SK-N-SH treated with all-trans-retinoic acid at 6 μM for 48 hours (cell line): ENCODE results near the gene KMT2D.

ENCODE experiments used
- ATAC-seq: fragments of 200-7000 bp; cut with Tn5 transposase; 3 replicates; pipeline ENCODE4 v1.9.1; 2020; ENCODE audit warnings: mild to moderate bottlenecking, moderate library complexity
- BACH2 ChIP-seq: fragments of 250-450 bp; sonication (Bioruptor Pico); IDR thresholded peaks from 2 replicates; pipeline ENCODE4 v1.9.0; 2021; ENCODE audit warnings: mild to moderate bottlenecking, borderline replicate concordance
- CREB5 ChIP-seq: fragments of 250-450 bp; sonication (Bioruptor Pico); IDR thresholded peaks from 2 replicates; pipeline ENCODE4 v1.5.1; 2020; ENCODE audit warnings: low read depth, mild to moderate bottlenecking, moderate library complexity
- ESRRG ChIP-seq: fragments of 250-450 bp; sonication (Bioruptor Pico); IDR thresholded peaks from 2 replicates; pipeline ENCODE4 v1.6.1; 2021; ENCODE audit warnings: mild to moderate bottlenecking
- GLIS3 ChIP-seq: fragments of 250-450 bp; sonication (Bioruptor Pico); IDR thresholded peaks from 2 replicates; pipeline ENCODE4 v1.5.0; 2020; ENCODE audit warnings: mild to moderate bottlenecking, moderate library complexity
- ISL1 ChIP-seq: fragments of 250-450 bp; sonication (Bioruptor Pico); IDR thresholded peaks from 2 replicates; pipeline ENCODE4 v2.1.2; 2022; ENCODE audit warnings: mild to moderate bottlenecking, moderate library complexity
- PATZ1 ChIP-seq: fragments of 250-450 bp; sonication (Bioruptor Pico); IDR thresholded peaks from 2 replicates; pipeline ENCODE4 v1.8.0; 2020; ENCODE audit warnings: mild to moderate bottlenecking, moderate library complexity, borderline replicate concordance
- PPARA ChIP-seq: fragments of 250-450 bp; sonication (Bioruptor Pico); IDR thresholded peaks from 2 replicates; pipeline ENCODE4 v1.5.0; 2020; ENCODE audit warnings: mild to moderate bottlenecking, borderline replicate concordance
- TCF4 ChIP-seq: fragments of 250-450 bp; sonication (Bioruptor Pico); IDR thresholded peaks from 2 replicates; pipeline ENCODE4 v1.8.0; 2021; ENCODE audit warnings: mild to moderate bottlenecking, moderate library complexity, borderline replicate concordance
- ZC3H10 ChIP-seq: fragments of 250-450 bp; sonication (Bioruptor Pico); IDR thresholded peaks from 2 replicates; pipeline ENCODE4 v1.5.1; 2021; ENCODE audit warnings: mild to moderate bottlenecking, moderate library complexity
- ZFP3 ChIP-seq: fragments of 250-450 bp; sonication (Bioruptor Pico); IDR thresholded peaks from 2 replicates; pipeline ENCODE4 v1.5.0; 2020; ENCODE audit warnings: mild to moderate bottlenecking, moderate library complexity
- ZNF565 ChIP-seq: fragments of 450-650 bp; formaldehyde crosslinking; conservative IDR thresholded peaks from 2 replicates; pipeline ENCODE4 v1.5.0; 2020; ENCODE audit warnings: low read depth, mild to moderate bottlenecking, moderate library complexity
- ZNF70 ChIP-seq: fragments of 450-650 bp; formaldehyde crosslinking; IDR thresholded peaks from 2 replicates; pipeline ENCODE4 v1.5.0; 2020; ENCODE audit warnings: mild to moderate bottlenecking, moderate library complexity
- ZNF8 ChIP-seq: fragments of 450-650 bp; formaldehyde crosslinking; IDR thresholded peaks from 2 replicates; pipeline ENCODE4 v1.5.0; 2020; ENCODE audit warnings: mild to moderate bottlenecking, moderate library complexity
- TF ChIP-seq, protein P1 (sequence below): fragments of 250-450 bp; sonication (Bioruptor Pico); IDR thresholded peaks from 2 replicates; pipeline ENCODE4 v1.8.0; 2021; ENCODE audit warnings: low read depth, mild to moderate bottlenecking, moderate library complexity, borderline replicate concordance
- TF ChIP-seq, protein P2 (sequence below): fragments of 250-450 bp; sonication (Bioruptor Pico); IDR thresholded peaks from 2 replicates; pipeline ENCODE4 v1.5.1; 2021; ENCODE audit warnings: mild to moderate bottlenecking, moderate library complexity

Gene KMT2D, protein sequence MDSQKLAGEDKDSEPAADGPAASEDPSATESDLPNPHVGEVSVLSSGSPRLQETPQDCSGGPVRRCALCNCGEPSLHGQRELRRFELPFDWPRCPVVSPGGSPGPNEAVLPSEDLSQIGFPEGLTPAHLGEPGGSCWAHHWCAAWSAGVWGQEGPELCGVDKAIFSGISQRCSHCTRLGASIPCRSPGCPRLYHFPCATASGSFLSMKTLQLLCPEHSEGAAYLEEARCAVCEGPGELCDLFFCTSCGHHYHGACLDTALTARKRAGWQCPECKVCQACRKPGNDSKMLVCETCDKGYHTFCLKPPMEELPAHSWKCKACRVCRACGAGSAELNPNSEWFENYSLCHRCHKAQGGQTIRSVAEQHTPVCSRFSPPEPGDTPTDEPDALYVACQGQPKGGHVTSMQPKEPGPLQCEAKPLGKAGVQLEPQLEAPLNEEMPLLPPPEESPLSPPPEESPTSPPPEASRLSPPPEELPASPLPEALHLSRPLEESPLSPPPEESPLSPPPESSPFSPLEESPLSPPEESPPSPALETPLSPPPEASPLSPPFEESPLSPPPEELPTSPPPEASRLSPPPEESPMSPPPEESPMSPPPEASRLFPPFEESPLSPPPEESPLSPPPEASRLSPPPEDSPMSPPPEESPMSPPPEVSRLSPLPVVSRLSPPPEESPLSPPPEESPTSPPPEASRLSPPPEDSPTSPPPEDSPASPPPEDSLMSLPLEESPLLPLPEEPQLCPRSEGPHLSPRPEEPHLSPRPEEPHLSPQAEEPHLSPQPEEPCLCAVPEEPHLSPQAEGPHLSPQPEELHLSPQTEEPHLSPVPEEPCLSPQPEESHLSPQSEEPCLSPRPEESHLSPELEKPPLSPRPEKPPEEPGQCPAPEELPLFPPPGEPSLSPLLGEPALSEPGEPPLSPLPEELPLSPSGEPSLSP (N-terminal part only)

GRCh38 chr12:49060237-49061156 is at the start of gene KMT2D:
Gene KMT2D, minus strand, starts transcription at chr12:49060794. Its CDS starts 5,470 bp downstream, at chr12:49055324.
- no peak for TF ChIP-seq PPARA
- peak; percentile 40; the same call in 1 of the 2 replicates for TF ChIP-seq PATZ1 (CRISPR knock-in tag)
- no peak for TF ChIP-seq ZNF8 (CRISPR knock-in tag)
- TF ChIP-seq, protein P1, sequence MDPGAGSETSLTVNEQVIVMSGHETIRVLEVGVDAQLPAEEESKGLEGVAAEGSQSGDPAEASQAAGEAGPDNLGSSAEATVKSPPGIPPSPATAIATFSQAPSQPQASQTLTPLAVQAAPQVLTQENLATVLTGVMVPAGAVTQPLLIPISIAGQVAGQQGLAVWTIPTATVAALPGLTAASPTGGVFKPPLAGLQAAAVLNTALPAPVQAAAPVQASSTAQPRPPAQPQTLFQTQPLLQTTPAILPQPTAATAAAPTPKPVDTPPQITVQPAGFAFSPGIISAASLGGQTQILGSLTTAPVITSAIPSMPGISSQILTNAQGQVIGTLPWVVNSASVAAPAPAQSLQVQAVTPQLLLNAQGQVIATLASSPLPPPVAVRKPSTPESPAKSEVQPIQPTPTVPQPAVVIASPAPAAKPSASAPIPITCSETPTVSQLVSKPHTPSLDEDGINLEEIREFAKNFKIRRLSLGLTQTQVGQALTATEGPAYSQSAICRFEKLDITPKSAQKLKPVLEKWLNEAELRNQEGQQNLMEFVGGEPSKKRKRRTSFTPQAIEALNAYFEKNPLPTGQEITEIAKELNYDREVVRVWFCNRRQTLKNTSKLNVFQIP = peak; percentile 49; the same call in 1 of the 2 replicates
- TF ChIP-seq ZNF565 (CRISPR knock-in tag) = peak; percentile 77; the same call in 1 of the 2 replicates
- TF ChIP-seq ZFP3 = peak; percentile 71; the same call in 1 of the 2 replicates
- peak; percentile 8; the same call in 1 of the 2 replicates for TF ChIP-seq ZNF70 (CRISPR knock-in tag)
- peak; percentile 73 for ATAC-seq

- no peak for TF ChIP-seq PATZ1 (CRISPR knock-in tag)
- TF ChIP-seq ISL1 = no peak
- TF ChIP-seq, protein P2, sequence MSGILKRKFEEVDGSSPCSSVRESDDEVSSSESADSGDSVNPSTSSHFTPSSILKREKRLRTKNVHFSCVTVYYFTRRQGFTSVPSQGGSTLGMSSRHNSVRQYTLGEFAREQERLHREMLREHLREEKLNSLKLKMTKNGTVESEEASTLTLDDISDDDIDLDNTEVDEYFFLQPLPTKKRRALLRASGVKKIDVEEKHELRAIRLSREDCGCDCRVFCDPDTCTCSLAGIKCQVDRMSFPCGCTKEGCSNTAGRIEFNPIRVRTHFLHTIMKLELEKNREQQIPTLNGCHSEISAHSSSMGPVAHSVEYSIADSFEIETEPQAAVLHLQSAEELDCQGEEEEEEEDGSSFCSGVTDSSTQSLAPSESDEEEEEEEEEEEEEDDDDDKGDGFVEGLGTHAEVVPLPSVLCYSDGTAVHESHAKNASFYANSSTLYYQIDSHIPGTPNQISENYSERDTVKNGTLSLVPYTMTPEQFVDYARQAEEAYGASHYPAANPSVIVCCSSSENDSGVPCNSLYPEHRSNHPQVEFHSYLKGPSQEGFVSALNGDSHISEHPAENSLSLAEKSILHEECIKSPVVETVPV (CRISPR knock-in tag) = no peak
- no peak for TF ChIP-seq ESRRG (CRISPR knock-in tag)
- TF ChIP-seq, all 23 proteins: peak for 0
- ATAC-seq = peak; percentile 35
Observed at GRCh38 chr12:49109641-49110463, 49.3 kb upstream of the KMT2D start.

DNA sequence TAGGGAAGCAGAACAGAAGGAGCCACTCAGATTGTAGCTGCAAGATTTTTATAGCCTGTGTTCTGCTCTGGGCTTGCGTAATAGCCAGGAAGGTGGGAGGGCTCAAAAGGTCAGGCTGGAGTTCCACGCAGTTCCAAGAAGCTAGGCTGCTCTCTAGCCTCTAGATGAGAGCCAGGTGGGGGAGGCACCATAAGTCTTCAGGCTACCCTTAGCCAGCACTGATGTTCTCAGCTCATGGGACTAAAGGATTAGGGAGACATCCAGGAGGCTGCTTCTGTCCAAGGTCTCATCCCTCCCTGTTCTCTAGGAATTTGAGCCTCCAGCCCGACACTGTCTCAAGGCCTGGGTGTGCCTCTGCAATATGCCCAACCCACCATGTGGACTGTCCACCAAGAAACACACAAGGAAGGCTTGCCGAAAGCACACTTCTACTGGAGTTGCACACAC is 48.4 kb upstream of the KMT2D start:
- no peak for ATAC-seq
- TF ChIP-seq ISL1 (no peak), ZNF8 (CRISPR knock-in tag) (no peak), ZFP3 (no peak), PATZ1 (CRISPR knock-in tag) (no peak), ZC3H10 (no peak), GLIS3 (CRISPR knock-in tag) (no peak), TCF4 (no peak), BACH2 (no peak), CREB5 (no peak), ESRRG (CRISPR knock-in tag) (no peak)
- TF ChIP-seq, protein P1 = no peak
- TF ChIP-seq, protein P2 (CRISPR knock-in tag) = no peak
